H1 (cell line): Measurements from ENCODE around the gene PCNX1. TPM values are rescaled to one million over a fixed set of nuclear protein-coding genes. Genes with fewer than 3 reads are reported as not detected.
A peak's percentile ranks its signal among the peaks of the same experiment; 100 is the strongest.

Experiments used
- CTCF ChIA-PET: fragments of 300-600 bp; sonication (Branson Sonifier 250); formaldehyde crosslinking; loops from one replicate; lab custom pipeline; 2021; ENCODE audit not compliant: partially characterized antibody; lab: Charles Lee
- POLR2A ChIA-PET: fragments of 300-600 bp; sonication (Branson Sonifier 250); formaldehyde crosslinking; loops from one replicate; lab custom pipeline; 2021; ENCODE audit warnings: inconsistent platforms; ENCODE audit not compliant: partially characterized antibody; lab: Charles Lee
- DNase-seq, 2 experiments: peaks; one replicate each; pipeline versions ENCODE4 v3.0.0 to v3.0.0-alpha.2; 2010 to 2022; ENCODE audit warnings: low spot score in 2 of 2, low read depth in 1 of 2, mixed read lengths in 1 of 2
- FAIRE-seq: peaks from 2 replicates; lab custom pipeline; 2011; peaks lifted over from hg19 to GRCh38; lab: Jason Lieb, UNC
- H2AFZ ChIP-seq: 2 replicates; pipeline ENCODE4 v1.8.1; 2012; ENCODE audit warnings: low read length, inconsistent platforms
- H2AK5ac ChIP-seq: 2 replicates; pipeline ENCODE4 v1.6.1; 2013; ENCODE audit warnings: low read depth, low read length
- H2BK120ac ChIP-seq: replicated peaks from 2 replicates; pipeline ENCODE3; 2013; ENCODE audit warnings: low read depth, low read length, inconsistent platforms
- H2BK12ac ChIP-seq: 2 replicates; pipeline ENCODE4 v1.6.1; 2013; ENCODE audit warnings: low read depth, low read length
- H2BK15ac ChIP-seq: 2 replicates; pipeline ENCODE4 v1.6.1; 2013; ENCODE audit warnings: low read length
- H2BK20ac ChIP-seq: 2 replicates; pipeline ENCODE4 v1.6.1; 2013; ENCODE audit warnings: low read length
- H2BK5ac ChIP-seq: 2 replicates; pipeline ENCODE4 v1.6.1; 2013; ENCODE audit warnings: low read depth, low read length
- H3K14ac ChIP-seq: 2 replicates; pipeline ENCODE4 v1.6.1; 2013; ENCODE audit warnings: inconsistent platforms; ENCODE audit not compliant: insufficient read length
- H3K18ac ChIP-seq: 2 replicates; pipeline ENCODE4 v1.6.1; 2013; ENCODE audit warnings: low read length; ENCODE audit errors: extremely low read depth
- H3K23ac ChIP-seq: 2 replicates; pipeline ENCODE4 v1.6.1; 2013; ENCODE audit warnings: inconsistent platforms; ENCODE audit not compliant: insufficient read length
- H3K23me2 ChIP-seq: 2 replicates; pipeline ENCODE4 v1.6.1; 2013; ENCODE audit warnings: low read depth, low read length
- H3K27ac ChIP-seq: 2 replicates; pipeline ENCODE4 v1.6.1; 2011; ENCODE audit warnings: low read depth, low read length, inconsistent platforms
- H3K27me3 ChIP-seq, 4 experiments: replicated peaks in 1 of 4; 1 replicate in 1 of 4; 2 replicates in 3 of 4; pipeline versions ENCODE4 v1.6.1 to v1.8.1; 2011 to 2013; ENCODE audit warnings: low read length in 3 of 4, mild to moderate bottlenecking in 3 of 4, inconsistent platforms in 2 of 4, mixed read lengths in 2 of 4, moderate library complexity in 1 of 4; ENCODE audit not compliant: control insufficient read depth in 3 of 4, insufficient read depth in 3 of 4; ENCODE audit errors: extremely low read depth in 1 of 4
- H3K36me3 ChIP-seq, 4 experiments: 2 replicates each; pipeline versions ENCODE4 v1.6.1 to v1.8.1; 2011 to 2013; ENCODE audit warnings: mild to moderate bottlenecking in 4 of 4, low read length in 3 of 4, moderate library complexity in 2 of 4, control low read depth in 1 of 4, inconsistent platforms in 1 of 4; ENCODE audit not compliant: insufficient read depth in 4 of 4, control insufficient read depth in 2 of 4
- H3K4ac ChIP-seq: replicated peaks from 2 replicates; pipeline ENCODE3; 2013; ENCODE audit warnings: low read length, low read depth, mixed read lengths, inconsistent platforms; ENCODE audit not compliant: insufficient read length
- H3K4me1 ChIP-seq, 4 experiments: replicated peaks in 1 of 4; 1 replicate in 1 of 4; 2 replicates in 3 of 4; pipeline versions ENCODE4 v1.6.1 to v1.8.1; 2011 to 2013; ENCODE audit warnings: low read length in 3 of 4, inconsistent platforms in 2 of 4, mixed read lengths in 1 of 4; ENCODE audit not compliant: insufficient read depth in 4 of 4, control insufficient read depth in 3 of 4
- H3K4me2 ChIP-seq, 2 experiments: 2 replicates each; pipeline versions ENCODE4 v1.6.1 to v1.8.1; 2011 to 2013; ENCODE audit warnings: low read depth in 2 of 2, low read length in 2 of 2, control low read depth in 1 of 2, inconsistent platforms in 1 of 2, mild to moderate bottlenecking in 1 of 2; ENCODE audit not compliant: insufficient read depth in 1 of 2
- H3K4me3 ChIP-seq, 4 experiments: fragments of 200-600, 300-600 bp in 1 of 4; sonication (generic), shearing (Covaris generic), sonication (Bioruptor Twin) in 1 of 4; 2 replicates each; pipeline versions ENCODE4 v1.5.1 to v1.8.1; 2011 to 2016; ENCODE audit warnings: low read length in 4 of 4, low read depth in 3 of 4, control low read depth in 2 of 4, inconsistent platforms in 2 of 4, mild to moderate bottlenecking in 2 of 4, mixed read lengths in 1 of 4, moderate library complexity in 1 of 4; ENCODE audit not compliant: insufficient read depth in 2 of 4; ENCODE audit errors: extremely low read depth in 1 of 4
- H3K56ac ChIP-seq: replicated peaks from 2 replicates; pipeline ENCODE3; 2013; ENCODE audit warnings: low read depth, mild to moderate bottlenecking, mixed read lengths, low read length, inconsistent platforms; ENCODE audit not compliant: insufficient read length
- H3K79me1 ChIP-seq: 2 replicates; pipeline ENCODE4 v1.6.1; 2013; ENCODE audit warnings: low read depth, low read length, control low read depth
- H3K79me2 ChIP-seq, 2 experiments: 2 replicates each; pipeline versions ENCODE4 v1.6.1 to v1.8.1; 2012 to 2013; ENCODE audit warnings: low read length in 2 of 2, mild to moderate bottlenecking in 2 of 2, inconsistent platforms in 1 of 2; ENCODE audit not compliant: insufficient read depth in 2 of 2, control insufficient read depth in 1 of 2
- H3K9ac ChIP-seq, 4 experiments: replicated peaks in 1 of 4; 1 replicate in 1 of 4; 2 replicates in 3 of 4; pipeline versions ENCODE4 v1.6.1 to v1.8.1; 2011 to 2013; ENCODE audit warnings: low read depth in 3 of 4, low read length in 3 of 4, control low read depth in 2 of 4, mild to moderate bottlenecking in 2 of 4, moderate library complexity in 2 of 4, inconsistent platforms in 1 of 4; ENCODE audit errors: extremely low read depth in 1 of 4
- H3K9me3 ChIP-seq, 2 experiments: 2 replicates each; pipeline versions ENCODE4 v1.6.1 to v1.8.1; 2012 to 2013; ENCODE audit warnings: mild to moderate bottlenecking in 2 of 2, moderate library complexity in 2 of 2, control low read depth in 1 of 2, inconsistent platforms in 1 of 2, low read depth in 1 of 2, low read length in 1 of 2, mixed read lengths in 1 of 2; ENCODE audit not compliant: insufficient read depth in 2 of 2
- H4K20me1 ChIP-seq, 2 experiments: replicated peaks in 1 of 2; 2 replicates each; pipeline versions ENCODE3 to v1.8.1; 2011 to 2013; ENCODE audit warnings: inconsistent platforms in 2 of 2, low read length in 2 of 2, mild to moderate bottlenecking in 1 of 2; ENCODE audit not compliant: insufficient read depth in 2 of 2, control insufficient read depth in 1 of 2
- H4K5ac ChIP-seq: 2 replicates; pipeline ENCODE4 v1.6.1; 2013; ENCODE audit warnings: low read length, low read depth, mixed read lengths, inconsistent platforms; ENCODE audit not compliant: insufficient read length
- H4K8ac ChIP-seq: 2 replicates; pipeline ENCODE4 v1.8.0; 2013; ENCODE audit warnings: mild to moderate bottlenecking, moderate library complexity, low read length, inconsistent platforms; ENCODE audit not compliant: insufficient read depth; ENCODE audit errors: extremely low read depth
- H4K91ac ChIP-seq: replicated peaks from 2 replicates; pipeline ENCODE3; 2013; ENCODE audit warnings: low read length, mixed read lengths, inconsistent platforms; ENCODE audit not compliant: insufficient read length
- RNF2 ChIP-seq: fragments of 200-900, 300-1000 bp; sonication (generic); IDR thresholded peaks from 2 replicates; pipeline ENCODE4 v1.7.1; 2016; ENCODE audit warnings: borderline replicate concordance, low read depth, mild to moderate bottlenecking, antibody characterized with exemption, low read length; ENCODE audit not compliant: poor library complexity, severe bottlenecking; ENCODE audit errors: missing control alignments
- WGBS, 2 experiments: shearing (Covaris generic) in 1 of 2; methylation state at CpG; one replicate each; pipeline versions ENCODE4 v1.1.6 to v1.1.7; 2013 to 2015; ENCODE audit warnings: low lambda C conversion rate in 2 of 2, mixed read lengths in 2 of 2, inconsistent platforms in 1 of 2, low coverage in 1 of 2, missing lambda C conversion rate in 1 of 2; ENCODE audit not compliant: insufficient replicate concordance in 2 of 2, insufficient coverage in 1 of 2, insufficient read length in 1 of 2; ENCODE audit errors: extremely low coverage in 1 of 2, missing lambda C conversion rate in 1 of 2; 5-methylcytosine and 5-hydroxymethylcytosine counted together
- polyA plus RNA-seq, 7 experiments: library from polyadenylated mRNA; depleted of rRNA in 3 of 7; stranded (reverse) in 5 of 7; unstranded in 2 of 7; fragments of >200 nt in 5 of 7; fragments of 200-250 nt in 2 of 7; gene quantifications; 1 replicate in 5 of 7; 2 replicates in 1 of 7; 4 replicates in 1 of 7; pipeline versions ENCODE4 v1.2.1 to v1.2.3, GENCODE V29; 2011 to 2013; ENCODE audit warnings: missing spikeins in 2 of 7, mixed read lengths in 2 of 7
- total RNA-seq: library from RNA; stranded (reverse); fragmentation: NEBNext Ultra II Directional; extraction: Animal tissue kit (Norgen Biotek cat#: 25700); gene quantifications from 2 replicates; pipeline ENCODE4 v1.2.1, GENCODE V29; 2021

The PCNX1 gene
- total and polyA plus RNA-seq, 2 of the 8 experiments (the other 6 are each of a cell fraction or from before 2014, with no cell fraction given), result 37.7 to 53.2 TPM

DNA sequence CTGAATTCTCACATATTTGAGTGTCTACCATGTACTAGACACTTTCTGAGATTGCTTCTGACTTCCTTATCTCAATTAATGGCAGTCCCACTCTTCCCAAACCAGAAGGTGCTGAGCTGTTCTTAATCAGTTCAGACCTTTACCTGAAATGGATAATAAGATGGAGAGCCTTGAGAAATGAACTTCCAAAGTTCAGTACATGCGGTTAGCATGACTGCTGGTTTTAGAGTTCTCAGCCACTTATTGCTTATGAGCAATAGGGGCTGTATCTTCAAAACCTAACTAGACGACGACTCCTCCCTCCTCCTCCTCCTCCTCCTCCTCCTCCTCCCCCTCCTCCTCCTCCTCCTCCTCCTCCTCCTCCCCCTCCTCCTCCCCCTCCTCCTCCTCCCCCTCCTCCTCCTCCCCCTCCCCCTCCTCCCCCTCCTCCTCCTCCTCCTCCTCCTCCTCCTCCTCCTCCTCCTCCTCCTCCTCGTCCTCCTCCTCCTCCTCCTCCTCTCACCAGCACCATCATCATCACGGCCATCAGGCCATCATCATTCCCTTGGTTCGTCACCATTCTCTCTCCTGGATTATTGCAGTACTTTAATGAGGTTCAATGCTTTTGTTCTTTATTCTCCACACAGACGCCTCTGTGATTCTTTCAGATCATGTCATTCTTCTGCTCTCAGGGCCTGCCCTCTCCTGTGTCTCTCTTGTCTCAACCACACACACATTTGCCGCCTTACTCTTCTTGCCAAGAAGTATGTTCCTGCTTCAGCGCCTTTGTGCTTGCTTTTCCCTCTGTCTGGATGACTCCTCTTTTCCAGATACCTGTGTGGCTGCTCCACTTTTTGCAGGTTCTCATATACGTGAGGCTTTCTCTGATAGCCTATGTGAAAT is 2.7 kb downstream of the PCNX1 start:
- POLR2A ChIA-PET, result interaction anchor here (1.0 to 1.8 kb wide), 4 partner anchors 8 to 21 kb away, joined by 3 to 7 read pairs (median 4); no protein-coding TSS in a partner anchor
- Histone ChIP-seq H4K91ac (no peak overlapping the region), H3K9me3 (no peaks in the 10 kb centered on the region), H3K27ac (no peak overlapping the region), H2BK20ac (no peak overlapping the region), H3K27me3 (0 out of 7 replicates have a peak, but pooled peaks cover 0 to 4% (median 0%) of the 10 kb centered on the region in 4 experiments), H3K23ac (no peak overlapping the region), H2BK5ac (no peak overlapping the region), H4K20me1 (peaks cover 5 to 24% of the 10 kb centered on the region in 2 experiments), H2BK12ac (no peak overlapping the region), H2AFZ (no peak overlapping the region), H3K79me2 (peaks cover 23 to 67% of the 10 kb centered on the region in 2 experiments), H3K4ac (peak overlapping the region; percentile 58), H3K56ac (no peak overlapping the region), H3K36me3 (no peaks in the 10 kb centered on the region), H3K79me1 (peaks cover 11% of the 10 kb centered on the region), H3K4me3 (peak overlapping the region in 2 of 4 experiments; percentile 89 to 96; a peak in 4 of 8 replicates), H3K9ac (no peak overlapping the region; a peak in 1 of 7 replicates), H3K23me2 (peaks cover 3% of the 10 kb centered on the region), H2AK5ac (no peak overlapping the region), H4K8ac (no peak overlapping the region), H2BK120ac (no peak overlapping the region), H3K18ac (no peak overlapping the region), H4K5ac (no peak overlapping the region), H3K4me2 (peak overlapping the region; percentile 71 to 76), H3K14ac (no peak overlapping the region), H2BK15ac (peak overlapping the region; percentile 92; the same call in 1 of the 2 replicates), H3K4me1 (peaks cover 0 to 7% (median 6%) of the 10 kb centered on the region in 4 experiments; a peak in 5 of 7 replicates)
- FAIRE-seq (no peak), DNase-seq (no peak)
- TF ChIP-seq RNF2, result no peak
- WGBS, 2 experiments, result 77% methylated on average over 7 of the region's 10 CpGs; no CpG with 5 or more reads in 1 of the 2 experiments
- CTCF ChIA-PET, result no interaction called here
